SH-SY5Y (cell line): ENCODE measurements around the gene OMG.

Experiments used
- GATA2 ChIP-seq: IDR thresholded peaks from 2 replicates; pipeline ENCODE4 v1.6.1; 2011; ENCODE audit warnings: mild to moderate bottlenecking, low read depth, low read length
- GATA3 ChIP-seq: IDR thresholded peaks from 2 replicates; pipeline ENCODE4 v1.6.1; 2011; ENCODE audit warnings: low read depth, mild to moderate bottlenecking, low read length, moderate library complexity

- no peak for TF ChIP-seq GATA2
- TF ChIP-seq GATA3: no peak
These were observed 45.7 kb downstream of the OMG start for GRCh38 chr17:31251105-31251969.
